CD4-positive, alpha-beta T cell treated with Interleukin-21 for 1 hour (primary cell): Measurements from ENCODE around the gene EZR.

Experiments used
- DNase-seq: peaks from one replicate; pipeline ENCODE4 v3.0.0-alpha.2; 2020

Gene EZR

DNA sequence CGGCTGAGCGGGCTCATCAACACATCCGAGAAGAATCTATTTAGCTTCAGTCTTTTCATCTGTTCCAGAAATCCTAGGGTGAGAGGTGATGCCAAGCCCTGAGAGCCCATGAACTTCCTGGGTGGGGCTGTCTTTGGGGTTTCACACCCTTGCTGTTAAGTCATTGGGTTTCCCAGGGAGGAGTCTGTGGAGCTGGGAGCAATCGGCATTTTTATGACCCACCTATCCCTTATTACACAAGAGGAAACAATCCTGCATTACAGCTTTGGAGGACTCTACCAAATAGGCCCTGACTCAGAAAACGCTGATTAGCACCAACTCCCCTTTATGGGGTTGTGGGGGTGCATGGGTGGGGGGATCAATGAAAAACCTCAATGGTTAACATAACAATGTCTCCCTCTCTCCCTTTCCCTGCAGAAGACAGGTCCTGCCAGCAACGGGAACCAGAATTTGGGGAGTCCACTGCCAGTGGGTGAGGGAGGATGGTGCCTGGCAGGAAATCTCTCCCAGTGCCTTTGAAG, 46.3 kb downstream of the EZR start:
- DNase-seq = peak; percentile 37

GRCh38 chr6:158772172-158772571, 47.0 kb downstream of the EZR start:
- DNase-seq = peak; percentile 23

DNA sequence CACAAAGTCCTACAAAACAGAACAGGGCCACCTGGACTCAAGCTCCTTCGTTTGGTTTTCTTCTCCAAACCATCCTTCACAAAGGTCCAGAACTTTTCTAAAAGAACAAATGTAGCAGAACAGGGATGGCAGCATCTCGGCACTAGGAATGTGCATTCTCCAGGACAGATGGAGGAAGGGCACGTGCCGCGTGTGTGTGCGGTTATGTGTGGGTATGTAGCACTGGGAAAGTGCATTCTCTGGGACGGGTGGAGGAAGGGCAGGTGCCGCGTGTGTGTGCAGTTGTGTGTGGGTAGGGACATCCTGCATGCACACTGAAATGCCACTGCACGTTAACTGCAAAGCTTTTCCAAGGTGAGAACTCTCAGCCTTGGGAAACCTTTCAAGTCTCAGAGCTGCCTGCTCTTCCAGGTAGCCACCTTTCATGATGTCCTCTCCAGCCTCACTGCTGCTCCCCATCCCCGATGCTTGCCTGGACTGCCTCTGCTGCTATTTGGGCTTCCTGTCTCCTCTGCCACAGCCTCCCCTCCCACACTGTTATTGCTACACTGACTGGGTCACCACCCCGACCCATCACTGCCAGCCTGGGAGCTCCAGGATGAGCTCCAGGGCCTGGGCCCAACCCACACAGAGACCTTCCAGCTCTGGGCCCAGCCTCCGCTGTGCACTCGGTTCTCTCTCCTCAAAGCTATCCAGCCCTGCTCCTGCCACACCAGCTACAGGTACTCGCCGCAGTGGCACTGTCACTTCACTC, 47.6 kb downstream of the EZR start:
- peak; percentile 29 for DNase-seq

DNA sequence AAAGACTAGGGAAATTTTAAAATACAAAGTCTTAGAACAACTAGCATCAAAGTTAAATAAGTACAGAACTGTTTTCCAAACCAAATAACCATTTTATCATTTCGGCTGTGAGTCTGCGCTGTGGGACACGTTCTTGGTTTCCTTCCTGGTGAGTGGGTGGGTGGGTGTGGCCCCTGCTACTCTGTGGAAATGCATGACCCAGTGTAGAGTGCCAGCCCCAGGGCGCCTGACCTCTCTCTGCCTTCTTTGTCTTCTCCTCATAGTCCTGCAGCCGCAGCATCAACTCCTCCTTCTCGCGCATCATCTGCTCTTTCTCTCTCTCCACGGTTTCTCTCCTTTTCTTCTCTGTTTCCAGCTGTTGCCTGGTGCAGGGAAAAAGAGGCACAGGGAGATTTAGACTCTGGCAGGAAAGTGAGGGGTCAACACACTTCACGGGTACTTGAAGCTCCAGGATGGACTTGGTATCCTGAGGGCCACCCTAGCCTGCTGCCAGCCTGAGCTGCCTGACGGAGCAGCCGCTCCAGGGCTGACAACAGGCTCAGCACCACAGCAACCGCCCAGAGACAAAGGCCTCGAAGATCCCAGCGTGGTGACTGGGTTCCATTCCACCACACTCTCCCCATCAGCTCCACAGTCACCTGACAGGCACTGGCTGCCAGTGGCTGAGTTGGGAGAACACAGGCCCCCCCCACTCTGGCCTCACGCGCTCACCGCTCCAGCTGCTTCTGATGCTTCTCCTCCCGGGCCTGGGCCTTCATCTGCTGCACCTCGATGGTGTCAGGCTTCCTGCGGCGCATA, 48.4 kb downstream of the EZR start:
- DNase-seq = peak; percentile 12

GRCh38 chr6:158769771-158770432, 49.3 kb downstream of the EZR start:
- peak; percentile 14 for DNase-seq

DNA sequence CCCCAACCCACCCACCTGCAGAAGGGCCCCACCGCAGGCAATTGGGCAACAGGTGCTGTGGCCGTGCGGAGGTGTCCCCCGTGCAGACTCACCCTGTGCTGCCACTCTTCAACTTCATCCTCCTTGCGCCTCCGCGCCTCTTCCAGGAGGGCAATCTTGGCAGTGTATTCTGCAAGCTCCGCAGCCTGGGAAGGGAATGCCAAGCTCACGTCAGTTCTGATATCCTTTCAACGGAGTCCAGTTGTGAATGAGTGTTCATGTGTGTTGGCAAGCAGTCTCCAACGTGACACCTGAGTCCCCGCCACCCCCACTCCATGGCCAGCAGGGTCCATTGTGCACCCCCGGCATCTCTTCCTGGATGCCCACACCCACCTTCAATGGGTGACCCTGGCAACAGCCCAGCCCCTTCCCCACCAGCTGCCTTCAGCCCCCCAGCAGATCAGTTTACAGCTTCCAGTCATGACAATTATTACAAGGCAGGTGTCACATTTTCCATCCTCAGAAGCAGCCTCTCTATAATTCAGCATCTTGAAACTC, 49.9 kb downstream of the EZR start:
- peak; percentile 14 for DNase-seq

- DNase-seq = no peak
Measured at GRCh38 chr6:158768436-158768835, 50.7 kb downstream of the EZR start.

DNA sequence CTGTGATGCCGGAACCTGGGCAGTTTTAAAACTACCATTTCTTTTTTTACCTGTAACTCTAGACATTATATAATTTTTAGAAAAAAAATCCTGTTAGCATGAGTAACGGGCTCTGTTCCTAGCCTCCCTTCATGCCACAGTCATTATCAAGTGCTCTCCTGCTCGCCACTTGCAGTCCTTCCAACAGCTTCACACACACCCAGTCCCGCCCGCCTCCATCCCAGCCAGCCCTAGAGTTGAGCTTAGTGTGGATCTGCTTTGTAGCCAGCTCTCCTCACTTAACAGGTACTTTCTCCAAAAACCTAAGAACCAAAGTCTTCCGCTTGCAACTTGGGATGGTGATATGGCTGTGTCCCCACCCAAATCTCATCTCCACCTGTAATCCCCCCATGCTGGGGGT, 51.5 kb downstream of the EZR start:
- DNase-seq = no peak

- peak; percentile 16 for DNase-seq
Measured at GRCh38 chr6:158766621-158767455, 52.3 kb downstream of the EZR start.

- peak; percentile 12 for DNase-seq
Measured at GRCh38 chr6:158765499-158766068, 53.6 kb downstream of the EZR start.

GRCh38 chr6:158764926-158765325, 54.2 kb downstream of the EZR start:
- peak; percentile 16 for DNase-seq

- DNase-seq = peak; percentile 23
Measured at GRCh38 chr6:158764183-158764849, 54.9 kb downstream of the EZR start.

- DNase-seq = peak; percentile 28
Measured at GRCh38 chr6:158763434-158764182, 55.6 kb downstream of the EZR start.

- peak; percentile 21 for DNase-seq
Measured at GRCh38 chr6:158762787-158763433, 56.3 kb downstream of the EZR start.

GRCh38 chr6:158761746-158762145, 57.4 kb downstream of the EZR start:
- no peak for DNase-seq

DNA sequence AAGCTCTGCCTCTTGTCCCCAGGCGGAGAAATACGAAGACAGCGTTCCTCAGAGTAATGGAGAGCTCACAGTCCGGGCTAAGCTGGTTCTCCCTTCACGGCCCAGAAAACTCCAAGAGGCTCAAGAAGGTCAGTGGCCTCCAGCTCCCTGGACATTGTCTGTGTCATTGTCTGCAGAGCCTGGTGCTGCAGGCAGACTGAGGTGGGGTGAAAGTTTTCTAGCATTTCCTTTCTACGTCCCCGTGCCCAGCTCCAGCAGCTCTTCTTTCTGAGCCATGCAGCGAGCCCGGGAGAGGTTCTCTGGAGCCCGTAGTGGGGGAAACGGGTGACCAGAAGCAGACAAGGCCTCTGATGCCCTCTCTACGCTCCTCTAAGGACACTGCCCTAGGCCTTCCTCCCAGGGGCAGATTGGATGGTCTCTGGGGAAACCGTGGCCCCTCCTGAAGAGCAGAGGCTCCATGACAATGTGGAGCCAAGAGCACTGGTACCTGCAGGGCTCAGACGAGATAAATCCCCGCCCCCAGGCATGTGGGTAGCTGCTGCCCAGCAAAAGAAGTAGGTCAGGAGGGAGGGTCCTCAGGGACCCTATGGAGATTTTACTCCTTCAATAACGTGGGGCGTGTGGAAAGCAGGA, 58.4 kb downstream of the EZR start:
- DNase-seq = peak; percentile 12

GRCh38 chr6:158759966-158760617, 59.1 kb downstream of the EZR start:
- no peak for DNase-seq

DNA sequence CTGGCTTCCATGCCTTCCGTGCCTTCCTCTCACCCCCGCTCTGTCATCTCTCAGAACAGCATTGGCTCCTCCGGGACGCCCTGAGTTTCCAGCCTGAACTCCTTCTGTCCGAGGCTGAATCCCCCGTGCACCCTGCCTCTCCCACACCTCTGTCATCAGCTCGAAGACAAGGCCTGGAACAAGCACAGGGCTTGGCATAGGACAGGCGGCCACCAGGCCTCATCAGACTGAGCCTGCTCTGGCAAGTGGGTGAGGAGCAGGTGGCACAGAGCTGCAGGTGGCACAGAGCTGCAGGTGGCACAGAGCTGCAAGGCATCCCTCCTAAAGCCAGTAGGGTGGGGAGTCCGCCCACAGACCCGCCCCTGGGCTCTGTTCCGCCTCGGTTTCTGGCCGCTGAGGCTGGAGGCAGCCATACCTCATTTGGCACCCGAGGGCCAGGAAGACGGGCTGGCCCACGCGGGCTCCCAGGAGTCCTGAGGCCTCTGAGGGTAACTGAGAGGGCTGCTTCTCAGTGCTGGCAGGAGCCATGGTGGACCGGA, 60.2 kb downstream of the EZR start:
- no peak for DNase-seq

DNA sequence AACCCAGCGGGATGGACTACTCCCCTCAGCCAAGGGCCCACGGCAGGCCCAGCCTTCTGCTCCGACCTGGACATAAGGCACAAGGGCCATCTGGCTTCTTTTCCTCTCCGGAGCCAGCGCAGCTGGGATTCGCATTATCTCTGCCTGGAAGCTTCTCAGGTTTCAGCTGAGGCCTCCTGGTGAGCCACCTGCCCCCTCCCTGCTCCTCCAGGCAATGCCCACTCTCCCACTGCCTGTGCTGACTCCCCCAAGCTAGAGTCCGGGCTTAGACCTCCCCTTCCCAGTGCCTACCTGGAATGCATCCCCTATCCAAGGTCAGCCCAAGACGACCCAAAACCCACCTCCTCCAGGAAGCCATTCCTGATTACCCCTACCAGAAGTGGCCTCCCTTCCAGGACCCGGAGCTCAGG, 60.7 kb downstream of the EZR start:
- no peak for DNase-seq
